KG1 (cell line): ENCODE results near the gene SLCO3A1.
"Not testable (repeated sequence)": the region's sequence is repeated elsewhere in the genome, so short reads cannot be mapped to it uniquely, and the experiment has no call there.

Experiments
- DNase-seq: peaks from one replicate; lab custom pipeline; 2025; lab: John Stamatoyannopoulos, UW

SLCO3A1 gene

GRCh38 chr15:92161039-92161670 lies 307.6 kb downstream of the SLCO3A1 start:
- no peak for DNase-seq

GRCh38 chr15:92162657-92163056 lies 309.1 kb downstream of the SLCO3A1 start:
- no peak for DNase-seq

GRCh38 chr15:92163641-92164040 lies 310.1 kb downstream of the SLCO3A1 start:
- DNase-seq, result no peak

GRCh38 chr15:92164327-92165000 lies 311.0 kb downstream of the SLCO3A1 start:
- no peak for DNase-seq

- DNase-seq, result no peak
Observed at GRCh38 chr15:92165001-92165346, 311.5 kb downstream of the SLCO3A1 start.

GRCh38 chr15:92166029-92166428 lies 312.5 kb downstream of the SLCO3A1 start:
- no peak for DNase-seq

- no peak for DNase-seq
Observed at GRCh38 chr15:92166751-92167405, 313.4 kb downstream of the SLCO3A1 start.

- DNase-seq, result no peak
Observed at GRCh38 chr15:92167451-92167850, 313.9 kb downstream of the SLCO3A1 start.

- DNase-seq, result no peak
Observed at GRCh38 chr15:92168066-92168683, 314.7 kb downstream of the SLCO3A1 start.

- no peak for DNase-seq
Observed at GRCh38 chr15:92170897-92171296, 317.4 kb downstream of the SLCO3A1 start.

- DNase-seq, result no peak
Observed at GRCh38 chr15:92178911-92179310, 325.4 kb downstream of the SLCO3A1 start.

- no peak for DNase-seq
Observed at GRCh38 chr15:92184142-92184541, 330.6 kb downstream of the SLCO3A1 start.

- DNase-seq, result no peak
Observed at GRCh38 chr15:92184679-92185230, 331.2 kb downstream of the SLCO3A1 start.

- DNase-seq, result no peak
Observed at GRCh38 chr15:92187975-92188374, 334.5 kb downstream of the SLCO3A1 start.

GRCh38 chr15:92189166-92189565 lies 335.7 kb downstream of the SLCO3A1 start:
- DNase-seq, result no peak

- DNase-seq, result no peak
Observed at GRCh38 chr15:92195241-92195640, 341.7 kb downstream of the SLCO3A1 start.

- no peak for DNase-seq
Observed at GRCh38 chr15:92196342-92196741, 342.8 kb downstream of the SLCO3A1 start.

GRCh38 chr15:92197746-92198145 lies 344.2 kb downstream of the SLCO3A1 start:
- DNase-seq, result no peak

- no peak for DNase-seq
Observed at GRCh38 chr15:92200891-92201290, 347.4 kb downstream of the SLCO3A1 start.

- no peak for DNase-seq
Observed at GRCh38 chr15:92205255-92205739, 351.8 kb downstream of the SLCO3A1 start.

GRCh38 chr15:92207601-92208000 lies 354.1 kb downstream of the SLCO3A1 start:
- not testable (repeated sequence) for DNase-seq
